ENCODE data around the gene SYNC.
"Not testable (repeated sequence)": the region's sequence is repeated elsewhere in the genome, so short reads cannot be mapped to it uniquely, and the experiment has no call there.

DNA sequence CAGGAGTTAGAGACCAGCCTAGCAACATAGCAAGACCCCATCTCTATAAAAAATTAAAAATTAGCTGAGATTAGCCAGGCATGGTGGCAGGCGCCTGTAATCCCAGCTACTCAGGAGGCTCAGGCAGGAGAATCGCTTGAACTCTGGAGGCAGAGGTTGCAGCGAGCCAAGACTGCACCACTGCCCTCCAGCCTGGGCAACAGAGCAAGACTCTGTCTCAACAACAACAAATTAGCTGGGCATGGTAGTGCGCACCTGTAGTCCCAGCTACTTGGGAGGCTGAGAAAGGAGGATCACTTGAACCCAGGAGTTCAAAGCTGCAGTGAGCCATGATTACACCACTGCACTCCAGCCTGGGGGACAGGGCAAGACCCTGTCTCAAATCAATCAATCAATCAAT lies 72.4 kb downstream of the SYNC start:
- TF ChIP-seq POLR2A, POLR2AphosphoS5 (IDR thresholded peaks at IDR 0.05; ENCODE audit: low read depth, low read length): not testable (repeated sequence)
